Erythroblast (primary cell): Measurements from ENCODE around the gene WDR64.

Source experiments
- GATA1 ChIP-seq: IDR thresholded peaks from 2 replicates; pipeline ENCODE4 v1.6.1; 2011; ENCODE audit warnings: low read depth, mild to moderate bottlenecking, control low read depth, low read length, moderate library complexity
- POLR2A ChIP-seq: IDR thresholded peaks from 2 replicates; pipeline ENCODE4 v1.6.1; 2011; ENCODE audit warnings: mild to moderate bottlenecking, low read length

DNA sequence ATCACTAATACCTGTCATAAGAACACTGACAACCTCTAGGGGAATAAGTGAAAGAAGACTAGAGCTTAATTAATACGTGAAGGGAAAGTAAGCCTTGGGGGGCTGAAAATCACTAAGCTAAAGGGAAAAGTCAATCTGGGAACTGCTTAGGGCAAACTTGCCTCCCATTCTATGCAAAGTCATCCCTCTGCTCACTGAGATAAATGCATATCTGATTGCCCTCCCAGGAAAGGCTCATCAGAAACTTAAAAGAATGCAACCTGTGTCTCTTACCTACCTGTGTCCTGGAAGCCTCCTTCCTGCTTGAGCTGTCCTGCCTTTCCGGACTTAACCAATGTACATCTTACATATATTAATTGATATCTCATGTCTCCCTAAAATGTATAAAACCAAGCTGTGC, 81.8 kb downstream of the WDR64 start:
- TF ChIP-seq GATA1 = no peak
- TF ChIP-seq POLR2A = no peak
